Upper lobe of left lung (tissue), 6 donors: ENCODE measurements around the gene SLC48A1. TPM values are rescaled to one million over a fixed set of nuclear protein-coding genes. Genes with fewer than 3 reads are reported as not detected.

Source experiments
- ATAC-seq, 2 donors: fragments of 200-7000 bp; cut with Tn5 transposase; one replicate each; pipeline ENCODE4 v1.9.1; 2022; ENCODE audit warnings: mild to moderate bottlenecking in 2 of 2, moderate library complexity in 2 of 2; ENCODE audit not compliant: low FRiP score in 2 of 2
- DNase-seq, 2 donors: peaks; one replicate each; pipeline ENCODE4 v3.0.0-alpha.2; 2019 to 2020
- H3K27ac ChIP-seq, 4 donors: fragments of 200-600 bp; sonication (generic); one replicate each; pipeline ENCODE4 v1.5.1; 2016 to 2019
- H3K27me3 ChIP-seq, 4 donors: fragments of 200-600 bp; sonication (generic); one replicate each; pipeline ENCODE4 v1.5.1; 2017 to 2019
- H3K36me3 ChIP-seq, 4 donors: fragments of 200-600 bp; sonication (generic); one replicate each; pipeline ENCODE4 v1.5.1; 2016 to 2019
- H3K4me1 ChIP-seq, 4 donors: fragments of 200-600 bp; sonication (generic); one replicate each; pipeline ENCODE4 v1.5.1; 2018 to 2019
- H3K4me3 ChIP-seq, 4 donors: fragments of 200-600 bp; sonication (generic); one replicate each; pipeline ENCODE4 v1.5.1; 2017 to 2019; ENCODE audit warnings: mild to moderate bottlenecking in 2 of 4, moderate library complexity in 1 of 4
- H3K9me3 ChIP-seq, 4 donors: fragments of 200-600 bp; sonication (generic); one replicate each; pipeline ENCODE4 v1.5.1; 2018 to 2019
- EP300 ChIP-seq, 4 donors: sonication (generic); formaldehyde crosslinking; IDR thresholded peaks; one replicate each; pipeline ENCODE4 v1.5.1; 2017; ENCODE audit warnings: antibody characterized with exemption in 4 of 4, control low read depth in 2 of 4
- POLR2A ChIP-seq, 4 donors: fragments of 450-650 bp; IDR thresholded peaks; one replicate each; pipeline ENCODE4 v1.5.1; 2016 to 2017; ENCODE audit warnings: antibody characterized with exemption in 4 of 4, mild to moderate bottlenecking in 2 of 4
- POLR2AphosphoS5 ChIP-seq, 2 donors: sonication (generic); formaldehyde crosslinking; IDR thresholded peaks; one replicate each; pipeline ENCODE4 v1.5.1; 2017; ENCODE audit warnings: antibody characterized with exemption in 2 of 2
- WGBS, 2 donors: methylation state at CpG; one replicate each; pipeline ENCODE4 v1.1.5; 2017 to 2018; 5-methylcytosine and 5-hydroxymethylcytosine counted together
- total RNA-seq, 6 donors: library from RNA; depleted of rRNA in 4 of 6; stranded (reverse); fragments of >200 nt in 4 of 6; gene quantifications; one replicate each; pipeline versions ENCODE4 v1.1.0 to v1.2.1, GENCODE V29; 2016 to 2021
- TF ChIP-seq, protein P1 (sequence below), 6 experiments: fragments of 450-650 bp in 4 of 6; fragments of 200-600 bp in 2 of 6; sonication (generic) in 2 of 6; IDR thresholded peaks; one replicate each; pipeline ENCODE4 v1.5.1; 2016 to 2019; ENCODE audit warnings: antibody characterized with exemption in 6 of 6
- donor health status: DM: no; HTN: no; CAD: no; lungs with moderate emphysema.
- donor health status: DM: no; HTN: yes; CAD: no; lungs with severe emphysema.

The SLC48A1 gene
- total RNA-seq, 6 donors from 2014 or later, result 26.5 to 36.5 (median 33.9) TPM

DNA sequence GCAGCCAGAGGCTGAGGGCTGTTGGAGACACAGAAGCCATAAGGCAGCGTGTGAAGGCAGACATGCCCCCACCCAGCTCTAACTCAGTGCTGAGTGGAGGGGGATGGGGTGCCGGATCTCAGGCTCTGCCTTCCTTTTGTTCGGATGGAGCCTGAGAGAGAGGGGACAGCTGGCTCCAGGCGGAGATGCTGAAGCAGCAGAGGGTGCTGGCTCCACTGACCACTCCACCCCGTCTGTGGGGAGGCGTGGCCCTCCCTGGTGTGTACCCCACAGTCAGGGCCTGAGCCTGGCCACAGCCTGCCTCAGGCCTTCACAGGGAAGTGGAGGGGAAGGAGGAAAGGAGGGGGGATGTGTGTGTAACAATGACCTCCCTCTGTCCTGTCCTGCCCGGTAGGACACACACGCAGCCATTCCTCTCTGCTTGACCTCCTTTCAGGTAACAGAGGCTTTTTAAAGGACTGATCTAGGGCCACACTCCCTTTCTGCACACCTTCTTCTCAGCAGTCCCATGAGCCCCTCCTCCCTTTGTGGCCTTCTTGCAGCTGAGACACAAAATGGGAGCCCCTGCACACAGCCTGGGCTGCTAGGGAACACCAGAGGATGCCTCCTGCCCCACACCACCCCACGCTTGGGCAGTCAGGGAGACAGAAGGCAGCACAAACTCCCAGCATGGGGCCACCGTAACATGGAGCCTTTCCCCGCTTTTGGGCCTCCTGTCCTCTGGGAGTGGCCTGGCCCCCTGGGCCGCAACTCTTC lies 38.1 kb upstream of the SLC48A1 start:
- no peak for TF ChIP-seq POLR2AphosphoS5 (IDR thresholded peaks at IDR 0.05)
- no peak for TF ChIP-seq POLR2A (IDR thresholded peaks at IDR 0.05)
- TF ChIP-seq, protein P1, sequence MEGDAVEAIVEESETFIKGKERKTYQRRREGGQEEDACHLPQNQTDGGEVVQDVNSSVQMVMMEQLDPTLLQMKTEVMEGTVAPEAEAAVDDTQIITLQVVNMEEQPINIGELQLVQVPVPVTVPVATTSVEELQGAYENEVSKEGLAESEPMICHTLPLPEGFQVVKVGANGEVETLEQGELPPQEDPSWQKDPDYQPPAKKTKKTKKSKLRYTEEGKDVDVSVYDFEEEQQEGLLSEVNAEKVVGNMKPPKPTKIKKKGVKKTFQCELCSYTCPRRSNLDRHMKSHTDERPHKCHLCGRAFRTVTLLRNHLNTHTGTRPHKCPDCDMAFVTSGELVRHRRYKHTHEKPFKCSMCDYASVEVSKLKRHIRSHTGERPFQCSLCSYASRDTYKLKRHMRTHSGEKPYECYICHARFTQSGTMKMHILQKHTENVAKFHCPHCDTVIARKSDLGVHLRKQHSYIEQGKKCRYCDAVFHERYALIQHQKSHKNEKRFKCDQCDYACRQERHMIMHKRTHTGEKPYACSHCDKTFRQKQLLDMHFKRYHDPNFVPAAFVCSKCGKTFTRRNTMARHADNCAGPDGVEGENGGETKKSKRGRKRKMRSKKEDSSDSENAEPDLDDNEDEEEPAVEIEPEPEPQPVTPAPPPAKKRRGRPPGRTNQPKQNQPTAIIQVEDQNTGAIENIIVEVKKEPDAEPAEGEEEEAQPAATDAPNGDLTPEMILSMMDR (IDR thresholded peaks at IDR 0.05), result no peak
- no peak overlapping the region for H3K4me3 ChIP-seq
- no peaks in the 10 kb centered on the region for H3K9me3 ChIP-seq
- 58 to 67% methylated on average over 6 to 11 of the region's 12 CpGs for WGBS, 2 donors
- H3K27me3 ChIP-seq, result no peaks in the 10 kb centered on the region
- peaks cover 29 to 49% (median 31%) of the 10 kb centered on the region in 4 donors for H3K4me1 ChIP-seq
- peaks cover 0 to 4% (median 2%) of the 10 kb centered on the region in 4 donors for H3K36me3 ChIP-seq
- H3K27ac ChIP-seq, result peak overlapping the region in 3 of 4 donors; percentile 37 to 68 (median 67)
- ATAC-seq (peak in 1 of 2 donors; percentile 4), DNase-seq (no peak)

DNA sequence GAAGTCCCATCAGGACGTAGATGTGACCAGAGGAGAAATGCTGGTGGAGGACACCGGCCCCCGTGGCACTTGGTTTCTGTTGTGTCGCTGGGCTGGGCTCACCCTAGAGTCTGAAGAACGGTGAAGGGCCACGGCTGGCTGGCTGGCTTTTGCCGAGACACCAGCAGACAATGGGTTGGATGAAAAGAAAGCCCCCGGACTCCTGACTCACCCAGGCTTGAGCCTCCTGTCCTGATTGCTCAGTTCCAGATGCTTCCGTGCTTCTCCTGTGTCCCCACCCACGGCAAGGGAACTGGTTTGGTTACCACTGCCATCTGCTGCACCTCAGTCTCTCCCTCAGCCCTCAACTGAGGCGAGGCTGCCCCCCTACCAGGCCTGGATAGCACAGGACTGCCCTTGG lies 37.4 kb upstream of the SLC48A1 start:
- no peak for DNase-seq
- no peak for TF ChIP-seq POLR2A (IDR thresholded peaks at IDR 0.05)
- no peak for TF ChIP-seq EP300 (IDR thresholded peaks at IDR 0.05)
- no peak for TF ChIP-seq POLR2AphosphoS5 (IDR thresholded peaks at IDR 0.05)
- TF ChIP-seq, protein P1 (IDR thresholded peaks at IDR 0.05), result no peak
- peak overlapping the region; percentile 59 to 76 (median 68) for H3K27ac ChIP-seq
- H3K27me3 ChIP-seq, result no peaks in the 10 kb centered on the region
- peaks cover 0 to 4% (median 2%) of the 10 kb centered on the region in 4 donors for H3K36me3 ChIP-seq
- peaks cover 36 to 50% (median 37%) of the 10 kb centered on the region in 4 donors for H3K4me1 ChIP-seq
- H3K4me3 ChIP-seq, result no peak overlapping the region
- no peak for ATAC-seq
- 91 to 96% methylated on average over 4 to 11 of the region's 11 CpGs for WGBS, 2 donors
- H3K9me3 ChIP-seq, result no peaks in the 10 kb centered on the region

DNA sequence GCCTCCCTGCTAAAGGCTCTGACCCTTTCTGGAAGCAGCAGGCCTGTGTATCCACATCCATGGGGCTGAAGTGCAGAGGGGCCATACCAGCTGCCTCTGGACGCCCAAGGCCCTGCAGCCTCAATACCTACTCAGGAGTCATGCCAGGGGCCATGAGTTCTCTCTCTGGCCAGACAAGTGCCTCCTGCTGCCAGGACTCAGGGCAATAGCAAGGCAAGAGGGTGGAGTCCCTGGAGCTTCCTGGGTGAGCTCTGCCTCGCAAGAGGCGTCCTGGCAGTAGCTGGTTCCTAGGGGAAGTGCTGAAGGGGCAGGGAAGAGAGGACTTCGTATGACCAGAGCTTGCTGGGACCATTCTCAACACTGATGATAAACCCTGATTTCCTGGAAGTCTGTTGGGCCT lies 36.8 kb upstream of the SLC48A1 start:
- DNase-seq (peak in 1 of 2 donors; percentile 65), ATAC-seq (no peak)
- no peaks in the 10 kb centered on the region for H3K27me3 ChIP-seq
- peak overlapping the region; percentile 59 to 76 (median 68) for H3K27ac ChIP-seq
- H3K9me3 ChIP-seq, result no peaks in the 10 kb centered on the region
- TF ChIP-seq POLR2AphosphoS5 (IDR thresholded peaks at IDR 0.05), result no peak
- no peak for TF ChIP-seq POLR2A (IDR thresholded peaks at IDR 0.05)
- TF ChIP-seq, protein P1 (IDR thresholded peaks at IDR 0.05), result no peak
- no peak for TF ChIP-seq EP300 (IDR thresholded peaks at IDR 0.05)
- H3K4me1 ChIP-seq, result peaks cover 42 to 54% (median 43%) of the 10 kb centered on the region in 4 donors
- H3K36me3 ChIP-seq, result peaks cover 0 to 4% (median 2%) of the 10 kb centered on the region in 4 donors
- WGBS, 2 donors, result 20 to 60% methylated on average over 3 to 4 of the region's 4 CpGs
- no peak overlapping the region for H3K4me3 ChIP-seq

DNA sequence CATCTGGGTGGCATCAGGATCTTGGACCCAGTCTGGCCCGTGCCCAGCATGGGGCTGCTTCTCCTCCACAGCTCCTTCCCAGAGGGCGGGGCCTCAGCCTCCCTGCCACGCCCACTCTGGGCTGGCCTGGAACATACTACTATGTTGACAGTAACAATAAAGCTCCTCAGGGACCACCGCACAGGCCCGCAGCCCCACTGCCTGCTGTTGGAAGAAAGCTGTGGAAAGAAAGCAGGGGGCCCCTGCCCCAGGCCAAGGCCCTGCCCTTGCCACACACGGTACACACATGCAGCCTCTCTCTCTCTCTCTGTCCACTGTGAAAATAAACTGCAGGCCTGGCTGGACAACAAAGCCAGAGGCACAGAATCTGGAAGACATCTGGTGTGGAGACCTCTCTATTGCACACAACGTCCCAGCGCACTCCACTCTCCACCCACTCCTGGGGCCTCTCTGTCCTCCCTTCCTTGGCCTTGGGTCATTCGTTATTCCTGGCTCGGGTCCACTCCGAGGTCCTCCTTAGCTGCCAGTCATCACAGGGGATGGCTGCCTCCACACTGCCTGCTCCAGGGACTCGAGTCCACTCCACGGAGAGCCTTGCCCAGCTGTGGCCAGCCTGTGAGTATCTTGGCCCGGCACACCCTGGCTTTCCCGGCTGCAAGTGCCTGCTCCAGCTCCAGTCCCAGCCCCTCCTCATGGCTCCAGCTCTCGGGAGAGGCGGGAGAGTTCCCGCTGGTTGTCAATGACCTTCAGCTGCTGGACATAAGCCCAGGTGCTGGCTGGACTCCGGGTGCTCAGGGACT lies 36.0 kb upstream of the SLC48A1 start:
- 18 to 33% methylated on average over 6 to 18 of the region's 19 CpGs for WGBS, 2 donors
- Histone ChIP-seq H3K4me1 (peaks cover 51 to 59% (median 51%) of the 10 kb centered on the region in 4 donors), H3K36me3 (peaks cover 0 to 4% (median 2%) of the 10 kb centered on the region in 4 donors), H3K27me3 (no peaks in the 10 kb centered on the region), H3K9me3 (no peaks in the 10 kb centered on the region), H3K4me3 (no peak overlapping the region), H3K27ac (peak overlapping the region; percentile 59 to 76 (median 68))
- TF ChIP-seq POLR2A (IDR thresholded peaks at IDR 0.05), result peak in 1 of 4 donors; percentile 16
- TF ChIP-seq, protein P1 (IDR thresholded peaks at IDR 0.05), result no peak
- TF ChIP-seq POLR2AphosphoS5 (IDR thresholded peaks at IDR 0.05), result peak; percentile 34 to 73
- TF ChIP-seq EP300 (IDR thresholded peaks at IDR 0.05), result peak in 1 of 4 donors; percentile 55
- ATAC-seq, result peak; percentile 70 to 82
- peak; percentile 90 to 95 for DNase-seq
